Stimulated activated CD4-positive, alpha-beta T cell treated with anti-CD3 and anti-CD28 coated beads, Interleukin-1b, Interleukin-23, amount 100 ng/mL, for 24 hours (primary cell): ENCODE results near the gene CBX8.

Experiments used
- DNase-seq, 4 experiments: peaks; one replicate each; pipeline ENCODE4 v3.0.0-alpha.2; 2020; ENCODE audit warnings: low read depth in 4 of 4, low spot score in 1 of 4

Gene CBX8

DNA sequence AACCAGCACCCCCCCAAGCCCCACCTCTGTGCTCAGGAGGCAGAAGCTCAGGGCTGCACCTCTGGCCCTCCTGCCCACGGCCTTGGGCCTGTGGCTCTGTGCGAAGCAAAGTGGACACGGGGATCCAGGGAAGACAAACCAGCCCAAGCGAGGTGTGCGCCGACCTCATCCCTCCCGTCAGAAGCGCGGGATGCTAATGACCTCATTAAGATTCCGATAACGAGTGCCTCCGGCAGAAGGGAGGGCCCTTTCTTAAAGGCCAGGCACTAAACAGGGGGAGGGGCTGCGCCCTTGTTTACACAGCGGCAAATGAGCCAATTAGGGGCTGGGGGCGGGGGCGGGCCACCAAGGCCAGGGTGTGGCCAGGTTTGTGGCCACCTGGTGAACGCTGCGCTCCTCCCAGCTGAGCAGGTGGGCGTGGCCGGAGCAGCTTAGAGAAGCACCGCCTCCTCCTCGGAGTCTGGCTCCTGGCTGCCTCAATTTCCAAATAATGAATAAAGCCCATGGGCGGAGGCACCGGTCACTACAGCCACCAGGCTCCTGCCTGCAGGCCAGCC is 39.2 kb upstream of the CBX8 start:
- no peak for DNase-seq

DNA sequence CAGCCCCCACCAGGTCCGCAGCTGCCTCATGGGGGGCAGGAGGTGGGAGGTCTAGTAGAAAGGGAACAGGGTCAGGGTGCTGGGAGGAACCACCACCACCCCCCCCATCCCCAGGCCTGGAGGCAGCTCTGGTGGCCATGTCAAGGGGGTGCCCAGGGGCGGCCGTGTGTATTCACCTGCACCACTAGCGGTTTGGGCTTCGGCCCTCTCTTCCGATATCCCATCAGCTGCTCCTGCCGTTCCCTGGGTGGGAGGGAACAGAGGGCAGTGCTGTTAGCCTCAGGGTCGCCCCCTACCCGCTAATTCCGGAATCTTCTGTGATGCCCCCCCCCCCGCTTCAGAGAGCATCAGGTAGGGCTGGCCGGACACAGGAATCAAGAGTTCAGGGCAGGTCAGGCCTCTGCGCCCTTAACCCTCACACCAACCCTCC is 38.6 kb upstream of the CBX8 start:
- DNase-seq = no peak

DNA sequence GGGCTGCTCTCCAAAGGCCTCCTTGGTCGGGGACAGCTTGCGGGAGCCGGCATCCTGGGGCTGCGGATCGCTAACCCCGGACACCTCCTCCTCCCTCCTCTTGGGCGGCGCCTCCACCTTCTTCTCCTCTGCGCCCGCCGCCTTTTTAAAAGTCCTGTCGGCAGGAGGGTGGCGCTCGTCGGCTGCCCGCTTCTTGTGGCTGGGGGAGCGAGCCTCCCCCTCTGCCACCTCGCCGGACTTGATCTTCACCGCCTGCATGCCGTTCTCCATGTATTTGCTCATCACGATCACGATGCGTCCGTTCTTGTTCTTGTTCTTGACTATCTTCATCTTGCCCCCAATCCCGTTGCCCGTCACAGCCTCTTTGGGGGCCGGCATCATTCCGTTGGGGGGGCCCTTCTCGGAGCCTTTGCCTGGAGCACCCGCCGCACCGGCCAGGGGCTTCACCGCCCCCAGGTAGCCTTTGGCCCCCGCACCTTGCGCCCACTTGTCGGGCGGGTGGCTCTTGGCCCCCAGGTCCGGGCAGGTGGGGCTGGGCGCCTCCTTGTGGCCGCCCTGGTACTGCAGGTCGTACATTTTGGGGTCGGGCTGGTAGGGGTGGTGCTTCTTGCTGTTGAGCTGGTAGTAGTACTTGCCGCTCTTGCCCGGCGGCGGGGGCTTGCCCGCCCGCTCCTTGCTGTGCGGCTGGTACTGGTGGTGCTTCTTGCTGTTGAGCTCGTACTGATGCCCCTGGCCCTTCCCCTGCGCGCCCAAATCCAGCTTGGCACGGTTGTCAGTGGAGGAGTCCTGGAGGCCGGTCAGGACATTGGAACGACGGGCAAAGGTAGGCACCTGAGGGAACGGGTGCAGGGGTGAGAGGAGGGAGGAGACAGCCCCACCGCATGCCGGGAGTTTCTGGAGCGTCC is 37.9 kb upstream of the CBX8 start:
- no peak for DNase-seq

GRCh38 chr17:79833744-79834564 is 37.1 kb upstream of the CBX8 start:
- no peak for DNase-seq

GRCh38 chr17:79833110-79833450 is 36.2 kb upstream of the CBX8 start:
- no peak for DNase-seq

DNA sequence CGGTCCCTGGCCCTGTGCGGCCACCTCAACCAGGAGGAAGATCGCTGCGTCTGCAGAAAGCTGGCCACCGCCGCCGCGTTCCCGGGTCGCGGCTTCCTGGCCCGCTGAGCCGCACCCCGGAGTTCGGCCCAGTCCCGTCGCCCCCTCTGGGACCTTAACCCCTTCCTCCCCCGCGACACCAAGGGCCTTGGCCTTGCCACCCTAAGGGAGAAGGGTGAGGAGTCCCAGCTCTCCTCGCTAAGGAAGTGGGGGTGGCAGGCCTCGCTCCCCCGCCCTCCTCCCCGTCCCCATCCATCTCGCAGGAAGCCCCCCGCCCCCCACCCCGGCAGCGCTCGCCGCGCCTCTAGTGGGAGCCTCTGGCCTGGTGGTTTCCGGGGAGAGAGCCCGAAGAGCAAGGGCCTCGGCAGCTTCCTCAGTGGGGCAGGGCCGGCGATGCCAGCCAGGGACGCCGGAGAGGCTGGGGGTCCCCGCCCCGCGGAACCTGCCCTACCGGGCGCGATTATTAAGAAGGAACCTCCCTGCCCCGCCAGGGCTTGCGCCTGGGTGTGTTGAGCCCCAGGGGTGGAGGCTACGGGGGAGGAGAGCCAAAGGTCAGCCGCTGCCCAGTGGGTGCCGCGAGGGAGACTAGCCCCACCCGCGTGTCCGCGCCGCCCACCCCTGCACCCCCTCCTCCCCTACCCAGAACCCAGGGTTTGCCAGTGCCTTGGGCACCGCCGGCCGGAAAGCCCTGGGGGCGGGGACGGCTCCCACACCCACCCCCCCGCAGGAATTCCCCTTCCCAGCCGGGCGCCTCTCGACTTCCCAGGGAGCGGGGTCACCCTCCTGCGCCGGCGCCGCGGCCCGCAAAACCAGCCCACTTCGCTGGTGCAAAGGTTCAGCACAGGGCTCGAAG is 35.6 kb upstream of the CBX8 start:
- no peak for DNase-seq

DNA sequence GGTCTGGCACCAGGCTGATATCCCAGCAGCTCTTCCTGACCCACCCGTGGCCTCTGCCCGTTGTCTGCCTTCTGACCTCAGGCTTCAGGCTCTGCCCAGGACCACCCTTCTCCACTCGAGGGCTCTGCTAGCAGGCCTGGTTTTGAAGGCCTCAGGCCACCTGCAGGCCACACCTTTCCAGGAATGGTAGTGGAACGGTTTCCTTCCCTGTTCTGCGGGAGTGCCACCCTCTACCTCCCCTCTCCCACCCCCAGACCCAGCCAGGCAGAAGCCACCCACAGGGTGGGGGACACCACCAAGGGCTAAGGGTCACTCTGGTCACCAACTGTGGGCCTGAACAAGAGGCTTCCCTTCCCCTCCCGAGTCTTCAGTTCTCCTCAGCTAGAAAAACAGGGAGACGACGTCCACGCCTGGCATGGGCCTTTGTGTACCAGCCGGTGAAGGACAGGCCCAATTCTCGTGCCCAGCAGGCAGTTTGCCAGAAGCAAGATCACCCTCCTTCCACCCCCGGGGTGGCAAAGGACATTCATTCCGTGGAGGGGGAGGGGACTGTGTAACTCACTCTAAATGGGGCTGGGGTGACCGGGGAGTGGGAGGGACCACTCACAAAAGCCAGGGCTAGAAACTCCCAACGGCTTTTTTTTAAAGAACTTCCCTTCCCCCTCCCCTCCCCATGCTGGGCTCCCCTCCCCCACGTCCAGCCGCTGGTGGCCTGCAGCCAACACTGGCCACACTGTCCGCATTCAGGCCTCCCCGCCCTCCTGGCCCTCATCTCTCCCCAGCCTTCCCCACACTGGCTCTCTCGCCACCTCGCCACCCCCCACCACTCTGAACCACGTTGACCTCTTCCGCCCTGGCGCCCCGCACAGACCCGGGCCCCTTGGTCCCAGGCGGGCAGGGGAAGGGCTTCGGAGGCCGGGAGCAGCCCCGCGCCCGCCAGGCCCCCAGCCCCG is 34.7 kb upstream of the CBX8 start:
- DNase-seq = no peak

DNA sequence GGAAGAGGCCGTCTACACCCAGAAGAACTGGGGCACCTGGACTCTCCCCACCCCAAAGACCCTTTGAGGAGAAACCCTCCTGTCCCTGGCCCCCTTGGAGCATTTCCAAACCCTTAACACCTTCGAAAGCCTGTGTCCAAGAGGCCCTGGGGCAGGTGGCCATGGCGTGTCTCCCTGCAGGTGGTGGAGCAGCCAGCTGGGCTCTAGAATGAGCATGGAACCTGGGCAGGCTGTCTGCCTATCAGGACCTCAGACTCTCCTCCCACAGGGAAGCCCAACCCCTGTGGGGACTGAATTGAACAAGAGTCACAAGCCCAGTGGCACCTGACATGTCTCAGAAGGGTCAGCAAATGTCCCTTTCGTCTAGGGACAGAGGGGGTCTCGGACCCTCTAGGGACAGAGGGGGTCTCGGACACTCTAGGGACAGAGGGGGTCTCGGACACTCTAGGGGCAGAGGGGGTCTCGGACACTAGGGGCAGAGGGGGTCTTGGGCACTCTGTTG is 33.9 kb upstream of the CBX8 start:
- no peak for DNase-seq

- DNase-seq = no peak
Observed at GRCh38 chr17:79830303-79830702, 33.4 kb upstream of the CBX8 start.

DNA sequence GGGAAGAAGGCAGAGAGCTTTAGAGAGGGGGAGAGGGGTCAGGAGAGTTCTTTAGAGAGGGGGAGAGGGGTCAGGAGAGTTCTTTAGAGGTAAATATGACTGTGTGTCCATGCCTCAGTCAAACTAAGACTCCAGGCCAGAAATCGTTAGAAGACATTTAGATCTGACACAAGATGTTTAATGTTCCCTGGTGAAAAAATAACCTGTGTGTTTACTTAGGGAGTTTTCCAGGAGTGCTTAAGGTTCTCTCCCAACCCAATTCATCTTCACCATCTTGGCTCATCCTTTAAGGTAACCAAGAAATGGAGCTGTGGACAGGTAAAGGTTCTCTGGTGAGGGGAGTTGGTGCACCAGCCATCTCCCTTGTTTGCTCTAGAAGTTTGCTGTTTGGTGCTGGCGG is 32.6 kb upstream of the CBX8 start:
- no peak for DNase-seq

GRCh38 chr17:79829004-79829403 is 32.1 kb upstream of the CBX8 start:
- no peak for DNase-seq

DNA sequence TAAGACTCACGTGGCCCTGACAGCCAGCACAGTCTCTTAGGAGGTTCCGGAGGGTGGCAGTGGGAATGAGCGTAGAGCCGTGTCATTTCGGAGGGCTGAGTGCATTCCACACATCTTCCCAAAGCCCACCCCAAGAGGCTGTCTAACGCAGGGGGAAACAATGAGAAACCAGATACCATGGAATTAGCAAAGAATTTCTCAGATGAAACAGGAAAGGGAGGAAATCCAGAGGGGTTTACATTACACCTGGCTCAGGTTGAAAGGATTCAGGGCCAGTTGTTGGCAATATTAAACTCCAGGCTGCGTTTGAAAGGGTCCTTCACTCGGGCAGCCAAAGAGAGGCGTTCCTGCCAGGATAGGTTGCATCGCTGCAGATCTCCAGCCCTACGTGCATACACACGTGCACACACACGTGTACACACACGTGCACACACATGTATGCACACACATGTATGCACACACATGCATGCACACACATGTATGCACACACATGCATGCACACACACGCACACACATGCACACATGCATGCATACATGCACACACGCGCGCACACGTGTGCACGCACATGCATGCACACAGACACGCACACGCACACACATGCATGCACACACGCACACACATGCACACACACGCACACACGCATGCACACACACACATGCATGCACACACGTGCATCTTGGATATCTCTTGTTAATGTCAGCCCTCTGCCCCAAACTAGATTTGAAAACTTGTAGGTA is 30.1 kb upstream of the CBX8 start:
- DNase-seq = no peak

GRCh38 chr17:79826204-79826680 is 29.4 kb upstream of the CBX8 start:
- DNase-seq = no peak

DNA sequence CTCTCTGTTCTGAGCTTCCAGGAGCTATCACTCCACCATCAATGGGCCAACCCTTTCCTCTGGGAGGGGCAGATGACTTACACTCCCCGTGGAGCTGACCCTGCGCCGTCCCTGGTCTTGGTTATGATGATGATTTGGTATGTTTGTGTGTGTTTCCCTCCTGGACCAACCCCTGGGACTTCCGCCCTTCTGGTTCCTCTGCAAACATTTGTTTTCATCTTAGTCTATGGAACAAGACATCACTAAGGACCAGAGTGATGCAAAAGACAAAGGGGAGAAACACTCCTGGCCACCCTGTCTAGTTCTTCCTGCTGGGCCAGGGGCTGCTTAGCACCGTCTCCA is 28.7 kb upstream of the CBX8 start:
- DNase-seq = no peak

GRCh38 chr17:79824893-79825579 is 28.2 kb upstream of the CBX8 start:
- no peak for DNase-seq

DNA sequence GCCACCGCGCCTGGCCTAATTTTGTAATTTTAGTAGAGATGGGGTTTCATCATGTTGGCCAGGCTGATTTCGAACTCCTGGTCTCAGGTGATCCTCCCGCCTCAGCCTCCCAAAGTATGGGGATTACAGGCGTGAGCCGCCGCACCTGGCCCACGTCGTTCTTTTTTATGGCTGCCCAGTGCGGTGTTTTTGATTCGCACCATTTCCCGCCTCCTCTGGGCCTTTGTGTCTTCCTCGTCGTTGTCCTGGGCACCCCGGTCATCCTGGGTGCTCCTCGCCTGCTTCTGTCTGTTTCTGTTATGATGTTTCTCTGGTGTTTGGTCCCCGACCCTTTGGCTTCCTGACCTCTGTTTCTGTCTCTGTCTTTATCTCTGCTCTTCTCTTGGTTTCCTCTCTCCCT is 27.4 kb upstream of the CBX8 start:
- no peak for DNase-seq

DNA sequence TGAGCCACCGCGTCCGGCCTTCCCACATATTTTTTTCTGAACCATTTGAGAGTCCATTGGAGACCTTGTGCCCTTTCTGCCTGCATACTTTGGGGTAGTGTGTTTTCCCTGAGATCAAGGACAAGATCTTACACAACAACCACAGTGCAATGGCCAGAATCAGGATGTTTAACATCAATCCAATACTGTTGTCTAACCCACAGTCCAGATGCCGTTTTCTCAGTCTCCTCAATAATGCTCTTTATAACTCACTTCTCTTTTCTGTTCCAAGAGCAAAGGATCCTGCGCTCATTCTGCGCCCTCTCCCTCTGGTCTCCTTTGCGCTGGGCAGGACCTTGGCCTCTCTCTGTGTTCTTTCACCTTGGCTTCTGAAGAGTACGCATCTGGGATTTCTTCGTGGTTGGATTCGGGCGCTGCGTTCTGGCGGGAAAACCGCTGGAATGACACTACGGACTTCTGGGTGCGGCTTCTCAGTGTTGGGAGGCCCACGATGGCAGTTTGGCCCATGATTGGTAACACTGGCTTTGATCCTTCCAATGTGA is 25.8 kb upstream of the CBX8 start:
- DNase-seq = no peak
